ENCODE results near the gene UBE2J2.
A peak's percentile ranks its signal among the peaks of the same experiment; 100 is the strongest.

The UBE2J2 gene

GRCh38 chr1:1274299-1274930 is 761 bp upstream of the UBE2J2 start:
- no peaks in the 10 kb centered on the region for H3F3A ChIP-seq (ENCODE audit: control insufficient read depth, insufficient read depth)
- H3K4me3 ChIP-seq (ENCODE audit: low read length) = peak overlapping the region; percentile 98
- H3K27ac ChIP-seq (ENCODE audit: low read depth, low read length) = peak overlapping the region; percentile 28; the same call in 1 of the 2 replicates
- peaks cover 25% of the 10 kb centered on the region for H4K20me1 ChIP-seq (ENCODE audit: control insufficient read depth, insufficient read depth, low read depth, low read length)
- peaks cover 48% of the 10 kb centered on the region for H3K79me2 ChIP-seq (ENCODE audit: control insufficient read depth, low read length)
- peaks cover 30% of the 10 kb centered on the region for H3K4me1 ChIP-seq (ENCODE audit: control insufficient read depth, low read length)
- H3K9me3 ChIP-seq (ENCODE audit: control insufficient read depth, insufficient read depth, low read length) = no peaks in the 10 kb centered on the region
- peak overlapping the region; percentile 97 for H3K4me2 ChIP-seq (ENCODE audit: low read length)
- no peak for TF ChIP-seq CTCF (IDR thresholded peaks at IDR 0.05; ENCODE audit: low read depth, low read length, poor library complexity, severe bottlenecking)
- TF ChIP-seq EZH2phosphoT487 (IDR thresholded peaks at IDR 0.05; ENCODE audit: borderline replicate concordance, low read length) = no peak
- no peaks in the 10 kb centered on the region for H3K27me3 ChIP-seq (ENCODE audit: control insufficient read depth, low read length)
- H3K9me2 ChIP-seq (replicated peaks; ENCODE audit: control insufficient read depth, low read length) = no peaks in the 10 kb centered on the region
- peaks cover 33% of the 10 kb centered on the region for H3K36me3 ChIP-seq (ENCODE audit: control insufficient read depth, low read length)

- peaks cover 38% of the 10 kb centered on the region for H3K36me3 ChIP-seq (ENCODE audit: control insufficient read depth, low read length)
- H3K27ac ChIP-seq (ENCODE audit: low read depth, low read length) = no peak overlapping the region
- peak overlapping the region; percentile 98 for H3K4me3 ChIP-seq (ENCODE audit: low read length)
- H3K9me3 ChIP-seq (ENCODE audit: control insufficient read depth, insufficient read depth, low read length) = no peaks in the 10 kb centered on the region
- no peaks in the 10 kb centered on the region for H3F3A ChIP-seq (ENCODE audit: control insufficient read depth, insufficient read depth)
- peaks cover 30% of the 10 kb centered on the region for H3K4me1 ChIP-seq (ENCODE audit: control insufficient read depth, low read length)
- TF ChIP-seq CTCF (IDR thresholded peaks at IDR 0.05; ENCODE audit: low read depth, low read length, poor library complexity, severe bottlenecking) (no peak), EZH2phosphoT487 (IDR thresholded peaks at IDR 0.05; ENCODE audit: borderline replicate concordance, low read length) (no peak)
- peak overlapping the region; percentile 89 for H3K4me2 ChIP-seq (ENCODE audit: low read length)
- H3K9me2 ChIP-seq (replicated peaks; ENCODE audit: control insufficient read depth, low read length) = no peaks in the 10 kb centered on the region
- no peaks in the 10 kb centered on the region for H3K27me3 ChIP-seq (ENCODE audit: control insufficient read depth, low read length)
- H3K79me2 ChIP-seq (ENCODE audit: control insufficient read depth, low read length) = peaks cover 60% of the 10 kb centered on the region
- H4K20me1 ChIP-seq (ENCODE audit: control insufficient read depth, insufficient read depth, low read depth, low read length) = peaks cover 25% of the 10 kb centered on the region
Measured at GRCh38 chr1:1273209-1273511, 494 bp downstream of the UBE2J2 start.

DNA sequence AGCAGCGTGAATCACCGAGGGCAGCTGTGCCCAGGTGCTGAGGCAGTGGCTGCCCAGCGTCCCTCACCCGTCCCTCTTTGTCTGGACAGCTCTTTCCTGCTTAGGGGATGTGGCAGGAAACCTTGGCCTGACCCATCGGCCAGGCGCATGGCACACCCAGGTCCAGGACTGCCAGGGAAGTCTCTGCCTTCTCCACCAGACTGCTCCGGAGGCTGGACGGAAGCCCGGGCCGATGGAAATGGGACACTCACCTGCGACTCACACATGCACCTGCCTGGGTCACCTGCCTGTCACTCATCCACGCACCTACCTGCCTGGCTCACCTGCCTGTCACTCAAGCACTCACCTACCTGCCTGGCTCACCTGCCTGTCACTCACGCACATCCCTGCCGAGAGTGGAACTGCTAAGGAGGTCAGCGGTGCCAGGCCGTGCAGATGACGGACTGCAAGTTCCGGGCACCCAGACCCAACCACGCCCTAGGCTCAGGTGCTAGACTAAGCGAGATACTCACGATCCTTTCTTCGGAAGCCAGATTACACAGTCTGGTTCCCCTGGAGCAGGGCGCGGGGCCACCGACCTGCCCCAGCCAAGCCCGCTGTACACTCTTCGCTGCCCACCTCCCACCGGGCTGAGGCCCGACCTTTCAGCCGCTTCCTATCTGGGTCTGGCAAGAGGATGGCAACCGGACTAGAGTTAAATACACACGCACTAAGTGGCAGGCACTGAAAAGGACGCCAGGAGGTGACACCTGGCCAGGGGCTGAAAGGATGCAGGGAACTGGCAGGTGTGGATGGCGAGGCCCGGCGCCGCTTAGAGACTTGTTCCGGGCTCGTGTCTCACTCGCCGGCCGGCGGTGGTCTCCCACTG is 1.1 kb downstream of the UBE2J2 start:
- Histone ChIP-seq H3K4me2 (ENCODE audit: low read length) (peak overlapping the region; percentile 89), H3K4me3 (ENCODE audit: low read length) (peak overlapping the region; percentile 98), H3K4me1 (ENCODE audit: control insufficient read depth, low read length) (peaks cover 30% of the 10 kb centered on the region), H4K20me1 (ENCODE audit: control insufficient read depth, insufficient read depth, low read depth, low read length) (peaks cover 25% of the 10 kb centered on the region), H3F3A (ENCODE audit: control insufficient read depth, insufficient read depth) (no peaks in the 10 kb centered on the region), H3K36me3 (ENCODE audit: control insufficient read depth, low read length) (peaks cover 44% of the 10 kb centered on the region), H3K9me3 (ENCODE audit: control insufficient read depth, insufficient read depth, low read length) (no peaks in the 10 kb centered on the region), H3K27ac (ENCODE audit: low read depth, low read length) (no peak overlapping the region), H3K79me2 (ENCODE audit: control insufficient read depth, low read length) (peaks cover 66% of the 10 kb centered on the region), H3K9me2 (replicated peaks; ENCODE audit: control insufficient read depth, low read length) (no peaks in the 10 kb centered on the region), H3K27me3 (ENCODE audit: control insufficient read depth, low read length) (no peaks in the 10 kb centered on the region)
- TF ChIP-seq EZH2phosphoT487 (IDR thresholded peaks at IDR 0.05; ENCODE audit: borderline replicate concordance, low read length) (no peak), CTCF (IDR thresholded peaks at IDR 0.05; ENCODE audit: low read depth, low read length, poor library complexity, severe bottlenecking) (no peak)
